Natural killer cell (primary cell): ENCODE results near the gene HIP1. TPM values are rescaled to one million over a fixed set of nuclear protein-coding genes. Genes with fewer than 3 reads are reported as not detected.

ENCODE experiments used
- ATAC-seq, 3 donors: fragments of 150-1000 bp in 2 of 3; fragments of 200-7000 bp in 1 of 3; cut with Tn5 transposase; 1 replicate in 1 of 3; 2 replicates in 2 of 3; pipeline ENCODE4 v1.10.0; 2021; ENCODE audit warnings: mild to moderate bottlenecking in 2 of 3, moderate library complexity in 2 of 3
- DNase-seq, 2 donors: peaks; one replicate each; pipeline versions ENCODE4 v3.0.0 to v3.0.0-alpha.2; 2013 to 2021; ENCODE audit warnings: mixed read lengths in 1 of 2
- H3K27ac ChIP-seq: one replicate; pipeline ENCODE4 v1.5.1; 2013; ENCODE audit warnings: mild to moderate bottlenecking, low read length
- H3K27me3 ChIP-seq: one replicate; pipeline ENCODE4 v1.6.1; 2013; ENCODE audit warnings: low read length; ENCODE audit not compliant: control insufficient read depth, insufficient read depth
- H3K36me3 ChIP-seq: one replicate; pipeline ENCODE4 v1.6.1; 2013; ENCODE audit warnings: low read length; ENCODE audit not compliant: control insufficient read depth, insufficient read depth
- H3K4me1 ChIP-seq: one replicate; pipeline ENCODE4 v1.6.1; 2013; ENCODE audit warnings: low read length; ENCODE audit not compliant: control insufficient read depth, insufficient read depth
- H3K4me3 ChIP-seq: one replicate; pipeline ENCODE4 v1.5.1; 2013; ENCODE audit warnings: low read length
- H3K9me3 ChIP-seq: one replicate; pipeline ENCODE4 v1.6.1; 2013; ENCODE audit warnings: low read length; ENCODE audit not compliant: control insufficient read depth, insufficient read depth
- H3K27ac Mint-ChIP-seq, 2 donors: one replicate each; pipeline ENCODE4 v1.8.0; 2022; ENCODE audit warnings: mild to moderate bottlenecking in 2 of 2, mixed read lengths in 2 of 2, moderate library complexity in 1 of 2
- H3K27me3 Mint-ChIP-seq, 2 donors: one replicate each; pipeline ENCODE4 v1.8.0; 2022; ENCODE audit warnings: low read depth in 2 of 2, mixed read lengths in 2 of 2
- H3K36me3 Mint-ChIP-seq: one replicate; pipeline ENCODE4 v1.8.0; 2022; ENCODE audit warnings: mixed read lengths
- H3K4me1 Mint-ChIP-seq, 2 donors: one replicate each; pipeline ENCODE4 v1.8.0; 2022; ENCODE audit warnings: mixed read lengths in 2 of 2
- H3K4me3 Mint-ChIP-seq: one replicate; pipeline ENCODE4 v1.8.0; 2022; ENCODE audit warnings: mild to moderate bottlenecking, moderate library complexity, mixed read lengths
- H3K9me3 Mint-ChIP-seq, 2 donors: one replicate each; pipeline ENCODE4 v1.8.0; 2022; ENCODE audit warnings: mixed read lengths in 2 of 2
- WGBS: methylation state at CpG from one replicate; pipeline ENCODE4 v1.1.7; 2013; ENCODE audit warnings: missing lambda C conversion rate; ENCODE audit not compliant: insufficient coverage; 5-methylcytosine and 5-hydroxymethylcytosine counted together
- intact Hi-C: fragments of 100-400 bp; cut with micrococcal nuclease; formaldehyde crosslinking; loops from one replicate; pipeline ENCODE4 v1.14.2; 2022
- total RNA-seq, 4 donors: library from RNA; stranded (reverse); fragments of 120-200 nt in 1 of 4; gene quantifications; one replicate each; pipeline versions ENCODE4 v1.2.3 to v1.2.4, GENCODE V29; 2013 to 2022
- TF ChIP-seq, protein P1 (sequence below): fragments of 200-600 bp; IDR thresholded peaks from one replicate; pipeline ENCODE4 v1.8.0; 2022; ENCODE audit warnings: antibody characterized with exemption

Gene HIP1
- total RNA-seq, 3 donors from 2014 or later (not counting 1 experiment from before 2014, with no cell fraction given), result 17.1 to 27.9 (median 23.1) TPM

DNA sequence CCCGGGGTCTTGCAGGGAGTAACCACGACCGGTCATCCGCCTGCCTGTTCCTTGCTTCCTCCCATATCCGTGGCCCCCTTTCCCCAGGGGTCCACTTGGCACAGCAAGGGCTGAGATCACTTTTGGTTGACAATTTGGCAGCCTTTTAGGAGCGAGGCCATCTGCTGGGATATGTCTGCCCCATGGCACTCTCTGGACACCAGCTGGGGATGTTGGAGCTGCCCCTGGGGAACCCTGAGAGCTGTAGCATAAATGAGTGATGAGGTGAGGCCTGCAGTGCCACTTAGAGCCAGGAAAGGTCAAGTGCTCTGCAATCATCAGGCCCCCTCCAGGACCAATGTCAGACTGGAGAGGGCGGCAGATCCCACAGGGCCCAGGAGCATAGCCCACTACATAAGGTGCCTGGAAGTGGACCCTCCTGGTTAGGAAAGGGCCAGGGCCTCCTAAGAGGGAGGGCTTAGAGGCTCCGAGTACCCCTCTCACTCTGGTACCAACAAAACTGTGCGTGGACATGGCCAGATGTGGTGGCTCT, 92.1 kb downstream of the HIP1 start:
- no peaks in the 10 kb centered on the region for H3K36me3 Mint-ChIP-seq
- no peak overlapping the region for H3K4me3 Mint-ChIP-seq
- no peak overlapping the region for H3K27ac Mint-ChIP-seq
- TF ChIP-seq, protein P1, sequence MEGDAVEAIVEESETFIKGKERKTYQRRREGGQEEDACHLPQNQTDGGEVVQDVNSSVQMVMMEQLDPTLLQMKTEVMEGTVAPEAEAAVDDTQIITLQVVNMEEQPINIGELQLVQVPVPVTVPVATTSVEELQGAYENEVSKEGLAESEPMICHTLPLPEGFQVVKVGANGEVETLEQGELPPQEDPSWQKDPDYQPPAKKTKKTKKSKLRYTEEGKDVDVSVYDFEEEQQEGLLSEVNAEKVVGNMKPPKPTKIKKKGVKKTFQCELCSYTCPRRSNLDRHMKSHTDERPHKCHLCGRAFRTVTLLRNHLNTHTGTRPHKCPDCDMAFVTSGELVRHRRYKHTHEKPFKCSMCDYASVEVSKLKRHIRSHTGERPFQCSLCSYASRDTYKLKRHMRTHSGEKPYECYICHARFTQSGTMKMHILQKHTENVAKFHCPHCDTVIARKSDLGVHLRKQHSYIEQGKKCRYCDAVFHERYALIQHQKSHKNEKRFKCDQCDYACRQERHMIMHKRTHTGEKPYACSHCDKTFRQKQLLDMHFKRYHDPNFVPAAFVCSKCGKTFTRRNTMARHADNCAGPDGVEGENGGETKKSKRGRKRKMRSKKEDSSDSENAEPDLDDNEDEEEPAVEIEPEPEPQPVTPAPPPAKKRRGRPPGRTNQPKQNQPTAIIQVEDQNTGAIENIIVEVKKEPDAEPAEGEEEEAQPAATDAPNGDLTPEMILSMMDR, result no peak
- Histone ChIP-seq H3K27me3 (no peaks in the 10 kb centered on the region), H3K4me3 (no peak overlapping the region), H3K27ac (no peak overlapping the region), H3K36me3 (no peaks in the 10 kb centered on the region), H3K9me3 (peaks cover 9% of the 10 kb centered on the region), H3K4me1 (peaks cover 5% of the 10 kb centered on the region)
- H3K9me3 Mint-ChIP-seq, result no peaks in the 10 kb centered on the region
- H3K27me3 Mint-ChIP-seq, result no peaks in the 10 kb centered on the region
- 96% methylated on average over 9 of the region's 9 CpGs for WGBS
- no peak for ATAC-seq
- intact Hi-C loops, result no loop called here
- no peak for DNase-seq
- H3K4me1 Mint-ChIP-seq, result peaks cover 0 to 16% of the 10 kb centered on the region in 2 donors

DNA sequence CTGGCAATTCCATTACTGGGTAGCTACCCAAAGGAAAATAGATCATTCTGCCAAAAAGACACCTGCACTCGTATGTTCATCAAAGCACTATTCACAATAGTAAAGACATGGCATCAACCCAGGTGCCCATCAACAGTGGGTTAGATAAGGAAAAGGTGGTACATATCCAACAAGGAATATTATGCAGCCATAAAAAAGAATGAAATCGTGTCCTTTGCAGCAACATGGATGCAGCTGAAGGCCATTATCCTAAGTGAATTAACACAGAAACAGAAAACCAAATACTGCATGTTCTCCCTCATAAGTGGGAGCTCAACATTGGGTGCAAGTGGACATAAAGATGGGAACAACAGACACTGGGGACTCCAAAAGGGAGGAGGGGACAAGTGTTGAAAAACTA, 93.2 kb downstream of the HIP1 start:
- Mint-ChIP-seq H3K4me1 (peaks cover 0 to 16% of the 10 kb centered on the region in 2 donors), H3K36me3 (no peaks in the 10 kb centered on the region), H3K4me3 (no peak overlapping the region), H3K27me3 (no peaks in the 10 kb centered on the region), H3K9me3 (no peaks in the 10 kb centered on the region), H3K27ac (no peak overlapping the region)
- no peaks in the 10 kb centered on the region for H3K27me3 ChIP-seq
- DNase-seq (no peak), ATAC-seq (no peak)
- WGBS, result 100% methylated on average over 2 of the region's 2 CpGs
- intact Hi-C loops, result no loop called here
- TF ChIP-seq, protein P1, result no peak
- no peak overlapping the region for H3K4me3 ChIP-seq
- no peak overlapping the region for H3K27ac ChIP-seq
- no peaks in the 10 kb centered on the region for H3K36me3 ChIP-seq
- peaks cover 9% of the 10 kb centered on the region for H3K9me3 ChIP-seq
- peaks cover 5% of the 10 kb centered on the region for H3K4me1 ChIP-seq

DNA sequence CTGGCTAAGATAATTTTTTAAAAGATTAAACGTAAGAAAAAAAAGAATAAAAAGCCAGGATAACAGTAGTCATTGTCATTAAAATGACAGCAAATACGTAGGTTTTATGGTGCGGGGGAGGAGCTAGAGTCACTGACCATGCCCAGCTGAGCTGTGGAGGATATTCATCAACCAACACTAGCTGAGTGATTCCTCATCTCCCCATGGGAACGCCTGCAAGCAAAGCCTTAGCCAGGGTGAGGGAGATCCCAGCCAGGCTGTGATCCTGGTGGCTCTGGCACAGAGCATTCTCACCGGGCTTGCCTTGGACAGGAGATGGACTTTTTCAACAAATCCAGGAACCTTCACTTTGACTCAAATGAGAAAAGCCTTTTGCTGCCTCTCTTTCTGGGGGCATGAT, 94.2 kb downstream of the HIP1 start:
- peaks cover 0 to 22% of the 10 kb centered on the region in 2 donors for H3K4me1 Mint-ChIP-seq
- Histone ChIP-seq H3K36me3 (no peaks in the 10 kb centered on the region), H3K9me3 (peaks cover 9% of the 10 kb centered on the region), H3K27ac (no peak overlapping the region), H3K4me3 (no peak overlapping the region), H3K27me3 (no peaks in the 10 kb centered on the region), H3K4me1 (peaks cover 12% of the 10 kb centered on the region)
- no peak for ATAC-seq
- H3K9me3 Mint-ChIP-seq, result no peaks in the 10 kb centered on the region
- H3K36me3 Mint-ChIP-seq, result no peaks in the 10 kb centered on the region
- no peak for DNase-seq
- TF ChIP-seq, protein P1, result no peak
- H3K27me3 Mint-ChIP-seq, result no peaks in the 10 kb centered on the region
- no peak overlapping the region for H3K27ac Mint-ChIP-seq
- intact Hi-C loops, result no loop called here
- WGBS, result 94% methylated on average over 5 of the region's 5 CpGs
- no peak overlapping the region for H3K4me3 Mint-ChIP-seq
